Measurements from ENCODE around the gene RAPGEF1. TPM values are rescaled to one million over a fixed set of nuclear protein-coding genes. Genes with fewer than 3 reads are reported as not detected.

RAPGEF1 gene
- total and polyA plus RNA-seq, 2 of the 13 experiments (the other 11 are each of a cell fraction or from before 2014, with no cell fraction given) = 21.2 to 38.9 TPM

DNA sequence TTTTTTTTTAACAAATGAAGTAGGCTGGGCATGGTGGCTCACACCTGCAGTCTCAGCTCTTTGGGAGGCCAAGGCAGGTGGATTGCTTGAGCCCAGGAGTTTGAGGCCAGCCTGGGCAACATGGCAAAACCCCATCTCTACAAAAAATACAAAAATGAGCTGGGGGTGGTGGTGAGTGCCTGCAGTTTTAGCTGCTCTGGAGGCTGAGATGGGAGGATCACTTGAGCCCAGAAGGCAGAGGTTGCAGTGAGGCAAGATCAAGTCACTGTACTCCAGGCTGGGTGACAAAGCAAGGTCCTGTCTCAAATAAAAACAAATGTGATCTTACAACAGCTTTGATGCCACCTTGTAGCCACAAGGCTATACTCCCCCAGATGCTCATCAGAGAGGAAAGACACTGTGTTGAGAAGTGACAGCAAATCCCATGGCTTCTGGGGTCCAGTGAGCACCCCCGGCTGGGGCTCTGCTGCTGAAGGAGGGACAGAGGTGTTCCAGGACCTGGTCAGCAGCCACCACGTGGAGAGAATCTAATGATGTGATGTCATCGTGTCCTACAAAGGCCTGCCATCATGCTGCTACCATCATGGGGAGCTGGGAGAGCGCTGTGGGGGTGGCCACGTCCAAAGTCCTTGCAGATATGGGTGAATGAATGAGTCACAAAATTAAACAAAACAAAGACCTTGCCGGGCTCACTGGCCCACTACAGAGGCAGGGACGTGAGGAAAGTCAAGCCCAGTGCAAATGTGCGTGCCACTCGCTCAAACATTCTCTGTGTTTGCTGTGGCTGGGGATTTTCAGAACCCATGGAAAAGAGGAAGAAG, 133.9 kb downstream of the RAPGEF1 start (continued):
- TF ChIP-seq, protein P1, sequence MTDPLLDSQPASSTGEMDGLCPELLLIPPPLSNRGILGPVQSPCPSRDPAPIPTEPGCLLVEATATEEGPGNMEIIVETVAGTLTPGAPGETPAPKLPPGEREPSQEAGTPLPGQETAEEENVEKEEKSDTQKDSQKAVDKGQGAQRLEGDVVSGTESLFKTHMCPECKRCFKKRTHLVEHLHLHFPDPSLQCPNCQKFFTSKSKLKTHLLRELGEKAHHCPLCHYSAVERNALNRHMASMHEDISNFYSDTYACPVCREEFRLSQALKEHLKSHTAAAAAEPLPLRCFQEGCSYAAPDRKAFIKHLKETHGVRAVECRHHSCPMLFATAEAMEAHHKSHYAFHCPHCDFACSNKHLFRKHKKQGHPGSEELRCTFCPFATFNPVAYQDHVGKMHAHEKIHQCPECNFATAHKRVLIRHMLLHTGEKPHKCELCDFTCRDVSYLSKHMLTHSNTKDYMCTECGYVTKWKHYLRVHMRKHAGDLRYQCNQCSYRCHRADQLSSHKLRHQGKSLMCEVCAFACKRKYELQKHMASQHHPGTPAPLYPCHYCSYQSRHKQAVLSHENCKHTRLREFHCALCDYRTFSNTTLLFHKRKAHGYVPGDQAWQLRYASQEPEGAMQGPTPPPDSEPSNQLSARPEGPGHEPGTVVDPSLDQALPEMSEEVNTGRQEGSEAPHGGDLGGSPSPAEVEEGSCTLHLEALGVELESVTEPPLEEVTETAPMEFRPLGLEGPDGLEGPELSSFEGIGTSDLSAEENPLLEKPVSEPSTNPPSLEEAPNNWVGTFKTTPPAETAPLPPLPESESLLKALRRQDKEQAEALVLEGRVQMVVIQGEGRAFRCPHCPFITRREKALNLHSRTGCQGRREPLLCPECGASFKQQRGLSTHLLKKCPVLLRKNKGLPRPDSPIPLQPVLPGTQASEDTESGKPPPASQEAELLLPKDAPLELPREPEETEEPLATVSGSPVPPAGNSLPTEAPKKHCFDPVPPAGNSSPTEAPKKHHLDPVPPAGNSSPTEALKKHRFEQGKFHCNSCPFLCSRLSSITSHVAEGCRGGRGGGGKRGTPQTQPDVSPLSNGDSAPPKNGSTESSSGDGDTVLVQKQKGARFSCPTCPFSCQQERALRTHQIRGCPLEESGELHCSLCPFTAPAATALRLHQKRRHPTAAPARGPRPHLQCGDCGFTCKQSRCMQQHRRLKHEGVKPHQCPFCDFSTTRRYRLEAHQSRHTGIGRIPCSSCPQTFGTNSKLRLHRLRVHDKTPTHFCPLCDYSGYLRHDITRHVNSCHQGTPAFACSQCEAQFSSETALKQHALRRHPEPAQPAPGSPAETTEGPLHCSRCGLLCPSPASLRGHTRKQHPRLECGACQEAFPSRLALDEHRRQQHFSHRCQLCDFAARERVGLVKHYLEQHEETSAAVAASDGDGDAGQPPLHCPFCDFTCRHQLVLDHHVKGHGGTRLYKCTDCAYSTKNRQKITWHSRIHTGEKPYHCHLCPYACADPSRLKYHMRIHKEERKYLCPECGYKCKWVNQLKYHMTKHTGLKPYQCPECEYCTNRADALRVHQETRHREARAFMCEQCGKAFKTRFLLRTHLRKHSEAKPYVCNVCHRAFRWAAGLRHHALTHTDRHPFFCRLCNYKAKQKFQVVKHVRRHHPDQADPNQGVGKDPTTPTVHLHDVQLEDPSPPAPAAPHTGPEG (CRISPR knock-in tag; IDR thresholded peaks at IDR 0.05) = peak; percentile 52; the same call in 1 of the 2 replicates
- TF ChIP-seq, protein P2, sequence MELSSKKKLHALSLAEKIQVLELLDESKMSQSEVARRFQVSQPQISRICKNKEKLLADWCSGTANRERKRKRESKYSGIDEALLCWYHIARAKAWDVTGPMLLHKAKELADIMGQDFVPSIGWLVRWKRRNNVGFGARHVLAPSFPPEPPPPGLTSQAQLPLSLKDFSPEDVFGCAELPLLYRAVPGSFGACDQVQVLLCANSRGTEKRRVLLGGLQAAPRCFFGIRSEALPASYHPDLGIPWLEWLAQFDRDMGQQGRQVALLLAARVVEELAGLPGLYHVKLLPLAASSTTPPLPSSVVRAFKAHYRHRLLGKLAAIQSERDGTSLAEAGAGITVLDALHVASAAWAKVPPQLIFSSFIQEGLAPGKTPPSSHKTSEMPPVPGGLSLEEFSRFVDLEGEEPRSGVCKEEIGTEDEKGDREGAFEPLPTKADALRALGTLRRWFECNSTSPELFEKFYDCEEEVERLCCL (CRISPR knock-in tag; IDR thresholded peaks at IDR 0.05; ENCODE audit: borderline replicate concordance) = no peak
- TF ChIP-seq PTBP1 (IDR thresholded peaks at IDR 0.05; ENCODE audit: low read depth, low read length, poor library complexity, severe bottlenecking) = no peak
- TF ChIP-seq SP2 (CRISPR knock-in tag; IDR thresholded peaks at IDR 0.05) = no peak
- TF ChIP-seq SRF (IDR thresholded peaks at IDR 0.05; ENCODE audit: low read depth, low read length) = no peak
- no peak for TF ChIP-seq ZNF224 (CRISPR knock-in tag; IDR thresholded peaks at IDR 0.05)
- TF ChIP-seq NFYB (CRISPR knock-in tag; IDR thresholded peaks at IDR 0.05) = peak; percentile 34; the same call in 1 of the 2 replicates
- no peak for TF ChIP-seq ZNF136 (CRISPR knock-in tag; IDR thresholded peaks at IDR 0.05; ENCODE audit: low read depth)
- TF ChIP-seq, protein P3, sequence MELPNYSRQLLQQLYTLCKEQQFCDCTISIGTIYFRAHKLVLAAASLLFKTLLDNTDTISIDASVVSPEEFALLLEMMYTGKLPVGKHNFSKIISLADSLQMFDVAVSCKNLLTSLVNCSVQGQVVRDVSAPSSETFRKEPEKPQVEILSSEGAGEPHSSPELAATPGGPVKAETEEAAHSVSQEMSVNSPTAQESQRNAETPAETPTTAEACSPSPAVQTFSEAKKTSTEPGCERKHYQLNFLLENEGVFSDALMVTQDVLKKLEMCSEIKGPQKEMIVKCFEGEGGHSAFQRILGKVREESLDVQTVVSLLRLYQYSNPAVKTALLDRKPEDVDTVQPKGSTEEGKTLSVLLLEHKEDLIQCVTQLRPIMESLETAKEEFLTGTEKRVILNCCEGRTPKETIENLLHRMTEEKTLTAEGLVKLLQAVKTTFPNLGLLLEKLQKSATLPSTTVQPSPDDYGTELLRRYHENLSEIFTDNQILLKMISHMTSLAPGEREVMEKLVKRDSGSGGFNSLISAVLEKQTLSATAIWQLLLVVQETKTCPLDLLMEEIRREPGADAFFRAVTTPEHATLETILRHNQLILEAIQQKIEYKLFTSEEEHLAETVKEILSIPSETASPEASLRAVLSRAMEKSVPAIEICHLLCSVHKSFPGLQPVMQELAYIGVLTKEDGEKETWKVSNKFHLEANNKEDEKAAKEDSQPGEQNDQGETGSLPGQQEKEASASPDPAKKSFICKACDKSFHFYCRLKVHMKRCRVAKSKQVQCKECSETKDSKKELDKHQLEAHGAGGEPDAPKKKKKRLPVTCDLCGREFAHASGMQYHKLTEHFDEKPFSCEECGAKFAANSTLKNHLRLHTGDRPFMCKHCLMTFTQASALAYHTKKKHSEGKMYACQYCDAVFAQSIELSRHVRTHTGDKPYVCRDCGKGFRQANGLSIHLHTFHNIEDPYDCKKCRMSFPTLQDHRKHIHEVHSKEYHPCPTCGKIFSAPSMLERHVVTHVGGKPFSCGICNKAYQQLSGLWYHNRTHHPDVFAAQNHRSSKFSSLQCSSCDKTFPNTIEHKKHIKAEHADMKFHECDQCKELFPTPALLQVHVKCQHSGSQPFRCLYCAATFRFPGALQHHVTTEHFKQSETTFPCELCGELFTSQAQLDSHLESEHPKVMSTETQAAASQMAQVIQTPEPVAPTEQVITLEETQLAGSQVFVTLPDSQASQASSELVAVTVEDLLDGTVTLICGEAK (IDR thresholded peaks at IDR 0.05) = no peak
- TF ChIP-seq, protein P3 (CRISPR knock-in tag; IDR thresholded peaks at IDR 0.05) = peak; percentile 81
- no peak for TF ChIP-seq HOXA9 (CRISPR knock-in tag; IDR thresholded peaks at IDR 0.05; ENCODE audit: borderline replicate concordance)
- peak; percentile 85 for TF ChIP-seq FOXA3 (CRISPR knock-in tag; IDR thresholded peaks at IDR 0.05)
- no peak for TF ChIP-seq TEAD2 (CRISPR knock-in tag; IDR thresholded peaks at IDR 0.05)
